Osteoblast (primary cell): ENCODE measurements around the gene KCNN3. TPM values are rescaled to one million over a fixed set of nuclear protein-coding genes. Genes with fewer than 3 reads are reported as not detected.

Source experiments
- DNase-seq: peaks from one replicate; pipeline ENCODE4 v3.0.0; 2011; ENCODE audit warnings: low spot score, mixed read lengths; ENCODE audit not compliant: insufficient read length; ENCODE audit errors: missing footprints
- H2AFZ ChIP-seq: 2 replicates; pipeline ENCODE4 v1.6.0; 2011; ENCODE audit warnings: mild to moderate bottlenecking, low read length
- H3K27ac ChIP-seq: 2 replicates; pipeline ENCODE4 v1.5.1; 2011; ENCODE audit warnings: mild to moderate bottlenecking, low read depth, low read length, moderate library complexity
- H3K27me3 ChIP-seq: 2 replicates; pipeline ENCODE4 v1.6.0; 2012; ENCODE audit warnings: mild to moderate bottlenecking, control low read depth, inconsistent platforms, low read length, moderate library complexity; ENCODE audit not compliant: insufficient read depth
- H3K36me3 ChIP-seq: 2 replicates; pipeline ENCODE4 v1.5.1; 2011; ENCODE audit warnings: mild to moderate bottlenecking, low read length, control low read depth, moderate library complexity; ENCODE audit not compliant: insufficient read depth
- H3K4me1 ChIP-seq: 2 replicates; pipeline ENCODE4 v1.5.1; 2011; ENCODE audit warnings: mild to moderate bottlenecking, low read length, control low read depth, moderate library complexity; ENCODE audit not compliant: insufficient read depth
- H3K4me2 ChIP-seq: 2 replicates; pipeline ENCODE4 v1.6.0; 2011; ENCODE audit warnings: mild to moderate bottlenecking, low read length; ENCODE audit not compliant: insufficient read depth
- H3K4me3 ChIP-seq: fragments of 200-600 bp; sonication (generic); 3 replicates; pipeline ENCODE4 v1.5.1; 2012; ENCODE audit warnings: mild to moderate bottlenecking, low read length, inconsistent platforms; ENCODE audit not compliant: insufficient read depth
- H3K79me2 ChIP-seq: 2 replicates; pipeline ENCODE4 v1.6.0; 2012; ENCODE audit warnings: mild to moderate bottlenecking, low read length, control low read depth, inconsistent platforms; ENCODE audit not compliant: insufficient read depth
- H3K9me3 ChIP-seq: 2 replicates; pipeline ENCODE4 v1.5.1; 2011; ENCODE audit warnings: low read depth, low read length, control low read depth
- H4K20me1 ChIP-seq: 2 replicates; pipeline ENCODE4 v1.6.0; 2012; ENCODE audit warnings: mild to moderate bottlenecking, low read length, control low read depth; ENCODE audit not compliant: insufficient read depth
- total RNA-seq: library from RNA; depleted of rRNA; stranded (reverse); fragments of >200 nt; gene quantifications from 2 replicates; pipeline ENCODE4 v1.2.3, GENCODE V29; 2012
- TF ChIP-seq, protein P1 (sequence below): IDR thresholded peaks from 2 replicates; pipeline ENCODE4 v1.5.1; 2011; ENCODE audit warnings: mild to moderate bottlenecking, low read depth, low read length, moderate library complexity; ENCODE audit errors: extremely low read depth

Gene KCNN3
- total RNA-seq, 1 donor, result under 0.01 TPM

DNA sequence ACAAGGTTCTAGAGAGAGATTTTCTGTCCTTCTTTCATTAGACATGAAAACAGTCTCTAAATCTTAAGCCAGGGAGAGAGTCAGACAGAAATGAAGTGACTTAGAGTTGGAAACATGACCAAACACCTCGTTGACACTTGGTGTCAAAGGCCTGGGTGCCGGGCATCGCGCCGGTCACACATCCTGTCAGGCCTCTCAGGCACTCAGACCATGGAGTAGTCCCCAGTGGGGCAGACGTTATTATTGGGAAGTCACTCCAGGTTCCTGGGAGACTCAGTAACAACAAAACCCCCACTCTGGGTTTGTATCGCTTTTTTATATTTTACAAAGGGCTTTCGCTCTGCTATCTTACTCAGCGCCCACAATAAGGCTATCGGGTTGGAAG is 25.8 kb downstream of the KCNN3 start:
- Histone ChIP-seq H3K4me3 (no peak overlapping the region), H3K79me2 (no peaks in the 10 kb centered on the region), H3K27me3 (peaks cover 24% of the 10 kb centered on the region), H3K4me2 (no peak overlapping the region), H4K20me1 (no peaks in the 10 kb centered on the region), H2AFZ (no peak overlapping the region), H3K27ac (no peak overlapping the region), H3K4me1 (no peaks in the 10 kb centered on the region), H3K36me3 (no peaks in the 10 kb centered on the region), H3K9me3 (no peaks in the 10 kb centered on the region)
- DNase-seq, result no peak
- TF ChIP-seq, protein P1, sequence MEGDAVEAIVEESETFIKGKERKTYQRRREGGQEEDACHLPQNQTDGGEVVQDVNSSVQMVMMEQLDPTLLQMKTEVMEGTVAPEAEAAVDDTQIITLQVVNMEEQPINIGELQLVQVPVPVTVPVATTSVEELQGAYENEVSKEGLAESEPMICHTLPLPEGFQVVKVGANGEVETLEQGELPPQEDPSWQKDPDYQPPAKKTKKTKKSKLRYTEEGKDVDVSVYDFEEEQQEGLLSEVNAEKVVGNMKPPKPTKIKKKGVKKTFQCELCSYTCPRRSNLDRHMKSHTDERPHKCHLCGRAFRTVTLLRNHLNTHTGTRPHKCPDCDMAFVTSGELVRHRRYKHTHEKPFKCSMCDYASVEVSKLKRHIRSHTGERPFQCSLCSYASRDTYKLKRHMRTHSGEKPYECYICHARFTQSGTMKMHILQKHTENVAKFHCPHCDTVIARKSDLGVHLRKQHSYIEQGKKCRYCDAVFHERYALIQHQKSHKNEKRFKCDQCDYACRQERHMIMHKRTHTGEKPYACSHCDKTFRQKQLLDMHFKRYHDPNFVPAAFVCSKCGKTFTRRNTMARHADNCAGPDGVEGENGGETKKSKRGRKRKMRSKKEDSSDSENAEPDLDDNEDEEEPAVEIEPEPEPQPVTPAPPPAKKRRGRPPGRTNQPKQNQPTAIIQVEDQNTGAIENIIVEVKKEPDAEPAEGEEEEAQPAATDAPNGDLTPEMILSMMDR, result no peak

DNA sequence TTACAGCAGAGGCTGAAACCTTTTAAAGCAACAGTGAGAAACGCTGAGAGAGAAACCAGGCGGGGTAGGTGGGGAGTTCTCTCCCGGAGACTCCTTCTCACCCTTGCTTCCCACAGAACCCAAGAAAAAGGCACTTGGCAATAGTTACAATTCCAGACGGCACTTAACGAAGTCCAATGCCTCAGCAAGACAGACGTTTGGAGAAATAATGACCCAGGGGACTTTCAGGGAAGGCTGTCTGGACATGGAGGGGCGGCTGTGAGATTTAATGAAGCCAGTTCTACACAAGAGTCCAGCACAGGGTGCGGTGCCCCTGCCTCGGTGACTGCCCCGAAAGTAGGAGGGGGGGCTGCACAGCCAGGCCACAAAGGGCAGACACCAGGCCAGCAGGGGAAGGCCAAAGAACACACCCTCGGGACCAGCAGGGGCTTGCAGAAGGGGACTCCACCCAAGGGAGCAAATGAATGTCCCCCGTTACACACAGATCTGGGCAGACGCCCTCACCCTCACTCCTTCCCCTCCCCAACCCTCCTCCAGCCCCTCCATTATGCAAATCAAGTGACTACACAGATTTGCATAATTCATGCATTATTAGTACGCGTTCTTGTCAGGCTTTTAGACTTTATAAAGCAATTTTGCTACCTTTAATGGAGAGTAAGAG is 26.3 kb downstream of the KCNN3 start:
- H3K4me1 ChIP-seq, result no peaks in the 10 kb centered on the region
- H3K79me2 ChIP-seq, result no peaks in the 10 kb centered on the region
- H3K4me3 ChIP-seq, result no peak overlapping the region
- no peaks in the 10 kb centered on the region for H3K9me3 ChIP-seq
- H3K27me3 ChIP-seq, result peaks cover 21% of the 10 kb centered on the region
- DNase-seq, result no peak
- no peak overlapping the region for H3K27ac ChIP-seq
- H2AFZ ChIP-seq, result no peak overlapping the region
- H4K20me1 ChIP-seq, result no peaks in the 10 kb centered on the region
- H3K4me2 ChIP-seq, result no peak overlapping the region
- no peaks in the 10 kb centered on the region for H3K36me3 ChIP-seq
- TF ChIP-seq, protein P1, result no peak

DNA sequence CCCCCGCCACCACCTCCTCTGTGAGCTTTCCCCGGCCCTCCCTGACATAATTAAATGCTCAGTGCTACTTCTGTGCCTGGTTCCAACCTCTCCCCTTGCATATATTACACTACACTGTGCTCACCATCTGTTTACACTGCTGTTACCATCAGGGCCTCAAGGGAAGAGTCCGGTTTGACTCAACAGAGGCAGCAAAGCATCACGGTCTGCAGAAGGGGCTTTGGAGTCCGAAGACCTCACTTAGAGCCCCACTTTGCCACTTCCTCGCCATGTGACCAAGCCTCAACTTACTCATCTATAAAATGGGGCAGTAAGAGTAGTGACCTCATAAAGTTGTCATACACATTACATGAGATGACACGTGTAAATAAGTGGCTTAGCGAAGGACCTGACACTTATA is 27.4 kb downstream of the KCNN3 start:
- H4K20me1 ChIP-seq, result no peaks in the 10 kb centered on the region
- no peak overlapping the region for H3K4me3 ChIP-seq
- no peak for DNase-seq
- peaks cover 14% of the 10 kb centered on the region for H3K27me3 ChIP-seq
- no peak overlapping the region for H2AFZ ChIP-seq
- TF ChIP-seq, protein P1, result no peak
- H3K79me2 ChIP-seq, result no peaks in the 10 kb centered on the region
- no peaks in the 10 kb centered on the region for H3K4me1 ChIP-seq
- H3K9me3 ChIP-seq, result no peaks in the 10 kb centered on the region
- no peak overlapping the region for H3K27ac ChIP-seq
- no peak overlapping the region for H3K4me2 ChIP-seq
- H3K36me3 ChIP-seq, result no peaks in the 10 kb centered on the region

DNA sequence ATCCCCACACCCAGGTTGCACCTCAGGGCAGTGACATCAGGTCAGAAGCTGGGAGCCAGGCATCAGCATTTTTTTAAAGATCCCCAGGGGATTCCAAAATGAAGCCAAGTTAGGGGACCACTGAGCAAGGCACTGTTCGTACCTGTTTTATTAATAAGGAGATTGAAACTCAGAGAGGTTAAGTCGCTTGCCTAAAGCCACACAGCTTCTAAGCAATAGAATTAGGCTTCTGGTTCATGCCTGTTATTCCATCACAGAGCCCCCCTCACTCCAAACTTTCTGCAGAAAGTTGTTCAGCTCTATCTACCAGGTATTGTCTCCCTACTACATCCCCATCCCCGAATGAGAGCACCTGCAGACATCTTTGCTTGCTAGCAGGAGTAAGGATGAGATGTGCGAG is 28.7 kb downstream of the KCNN3 start:
- Histone ChIP-seq H3K79me2 (no peaks in the 10 kb centered on the region), H2AFZ (no peak overlapping the region), H3K4me2 (no peak overlapping the region), H3K4me1 (no peaks in the 10 kb centered on the region), H3K9me3 (no peaks in the 10 kb centered on the region), H3K4me3 (no peak overlapping the region), H3K36me3 (no peaks in the 10 kb centered on the region), H4K20me1 (no peaks in the 10 kb centered on the region), H3K27me3 (peaks cover 9% of the 10 kb centered on the region), H3K27ac (no peak overlapping the region)
- DNase-seq, result no peak
- TF ChIP-seq, protein P1, result no peak
